HL-60 (cell line): ENCODE data around the gene TKTL1.
"Not testable (repeated sequence)": the region's sequence is repeated elsewhere in the genome, so short reads cannot be mapped to it uniquely, and the experiment has no call there.

Source experiments
- DNase-seq, 2 experiments: peaks; one replicate each; pipeline ENCODE4 v3.0.0-alpha.2; 2010 to 2020; ENCODE audit warnings: low read depth in 1 of 2, low spot score in 1 of 2
- H3K27ac ChIP-seq: fragments of 250-450 bp; sonication (Bioruptor Pico); replicated peaks from 2 replicates; pipeline ENCODE4 v1.5.1; 2020; ENCODE audit warnings: mild to moderate bottlenecking, moderate library complexity
- H3K27me3 ChIP-seq: fragments of 250-450 bp; sonication (Bioruptor Pico); 2 replicates; pipeline ENCODE4 v1.5.1; 2021; ENCODE audit warnings: mild to moderate bottlenecking, moderate library complexity; ENCODE audit not compliant: insufficient read depth, poor library complexity, severe bottlenecking
- H3K4me3 ChIP-seq: replicated peaks from 2 replicates; pipeline ENCODE4 v1.5.1; 2011; ENCODE audit warnings: mild to moderate bottlenecking, control low read depth, low read length; ENCODE audit not compliant: insufficient read depth
- CTCF ChIP-seq: IDR thresholded peaks from one replicate; pipeline ENCODE4 v1.5.1; 2011; ENCODE audit warnings: low read length, control low read depth, inconsistent platforms; ENCODE audit not compliant: insufficient read depth
- POLR2AphosphoS5 ChIP-seq: IDR thresholded peaks from 2 replicates; pipeline ENCODE4 v1.6.1; 2012; ENCODE audit warnings: low read depth
- REST ChIP-seq: IDR thresholded peaks from 2 replicates; pipeline ENCODE4 v1.6.1; 2012; ENCODE audit warnings: low read depth; ENCODE audit not compliant: insufficient replicate concordance
- SPI1 ChIP-seq: IDR thresholded peaks from 2 replicates; pipeline ENCODE4 v1.6.1; 2012; ENCODE audit warnings: low read depth, mild to moderate bottlenecking, borderline replicate concordance
- long read RNA-seq: library from polyadenylated mRNA; unstranded; transcript quantifications from one replicate; pipeline ENCODE4 v2.0.0, GENCODE V29; 2020

TKTL1 gene
- long read RNA-seq, result 0 reads

- H3K27me3 ChIP-seq, result no peaks in the 10 kb centered on the region
- no peak for DNase-seq
- H3K27ac ChIP-seq, result no peak within 1 kb of the TSS
- no peak within 1 kb of the TSS for H3K4me3 ChIP-seq
- TF ChIP-seq SPI1, result no peak
- no peak for TF ChIP-seq POLR2AphosphoS5
- no peak for TF ChIP-seq CTCF
- no peak for TF ChIP-seq REST
Observed at GRCh38 chrX:154295664-154296310, at the start of gene TKTL1. Gene TKTL1, plus strand, starts transcription at chrX:154295795. Its CDS starts 65 bp downstream, at chrX:154295860.

- not testable (repeated sequence) for DNase-seq, H3K27ac ChIP-seq, H3K4me3 ChIP-seq, H3K27me3 ChIP-seq
Observed at GRCh38 chrX:154247377-154248045, 48.1 kb upstream of the TKTL1 start.

- not testable (repeated sequence) for H3K4me3 ChIP-seq, H3K27me3 ChIP-seq, H3K27ac ChIP-seq, DNase-seq
Observed at GRCh38 chrX:154248076-154248475, 47.5 kb upstream of the TKTL1 start.

- H3K27me3 ChIP-seq, DNase-seq, H3K27ac ChIP-seq, H3K4me3 ChIP-seq: not testable (repeated sequence)
Observed at GRCh38 chrX:154257282-154257681, 38.3 kb upstream of the TKTL1 start, which contains the start of gene OPN1MW3. Gene OPN1MW3, plus strand, starts transcription at chrX:154257582. Its CDS starts 38 bp downstream, at chrX:154257620.

- not testable (repeated sequence) for H3K4me3 ChIP-seq, H3K27ac ChIP-seq, DNase-seq, H3K27me3 ChIP-seq
Observed at GRCh38 chrX:154258711-154259110, 36.9 kb upstream of the TKTL1 start.

GRCh38 chrX:154263072-154263471, 32.5 kb upstream of the TKTL1 start:
- not testable (repeated sequence) for H3K4me3 ChIP-seq, H3K27ac ChIP-seq, DNase-seq, H3K27me3 ChIP-seq

GRCh38 chrX:154269245-154269644, 26.4 kb upstream of the TKTL1 start:
- H3K4me3 ChIP-seq, H3K27ac ChIP-seq, DNase-seq, H3K27me3 ChIP-seq: not testable (repeated sequence)

- not testable (repeated sequence) for H3K27ac ChIP-seq, H3K27me3 ChIP-seq, H3K4me3 ChIP-seq, DNase-seq
Observed at GRCh38 chrX:154284489-154285338, 10.9 kb upstream of the TKTL1 start.

- not testable (repeated sequence) for DNase-seq, H3K4me3 ChIP-seq, H3K27ac ChIP-seq, H3K27me3 ChIP-seq
Observed at GRCh38 chrX:154286406-154286805, 9.2 kb upstream of the TKTL1 start.
